Measurements from ENCODE around the gene LYSMD2.

DNA sequence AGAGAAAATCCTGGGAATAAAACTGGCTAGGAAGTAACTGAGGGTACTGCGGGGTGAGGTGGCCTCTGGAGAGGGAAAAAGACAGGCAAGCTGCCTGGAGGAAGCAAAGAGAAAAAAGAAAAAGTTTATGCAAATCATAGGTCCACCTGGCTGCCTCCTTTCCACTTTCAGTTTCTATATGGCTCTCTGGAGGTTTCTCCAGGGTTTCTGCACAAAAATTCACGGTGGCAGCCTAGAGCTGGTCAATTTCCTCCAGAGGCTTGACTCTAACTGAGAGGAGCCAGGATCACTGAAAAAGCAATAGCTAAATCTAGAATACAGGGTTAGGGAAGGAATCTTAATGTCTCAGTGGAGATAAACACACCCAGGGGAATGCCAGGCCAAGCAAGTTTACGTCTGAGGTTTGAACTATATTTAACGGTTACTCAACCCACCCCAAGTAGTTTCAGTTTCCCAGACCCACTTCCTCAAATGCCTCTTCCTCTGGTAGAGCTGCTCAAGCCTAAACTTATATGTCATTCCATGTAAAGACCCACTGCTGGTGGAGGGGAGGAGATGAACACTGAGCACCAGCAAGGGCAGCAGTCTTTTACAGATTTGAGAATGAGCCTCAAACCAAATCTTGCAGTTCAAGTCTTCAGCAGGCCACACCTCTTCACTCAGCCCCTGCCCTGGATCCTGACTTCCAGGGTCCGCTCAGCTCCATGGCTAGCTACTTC is 5.7 kb downstream of the LYSMD2 start:
- TF ChIP-seq CBFB (CRISPR knock-in tag; IDR thresholded peaks at IDR 0.05): no peak
- no peak for TF ChIP-seq FOS (IDR thresholded peaks at IDR 0.05; ENCODE audit: extremely low read depth, insufficient read length)
- TF ChIP-seq CTCF (IDR thresholded peaks at IDR 0.05 in 2 of 3, conservative IDR thresholded peaks at IDR 0.05 in 1 of 3; ENCODE audit: insufficient read depth in 2 of 3, low read depth in 1 of 3, low read length in 3 of 3): no peak
- no peak for TF ChIP-seq CHCHD3 (CRISPR knock-in tag; IDR thresholded peaks at IDR 0.05)
- no peak for TF ChIP-seq DACH1 (IDR thresholded peaks at IDR 0.05; ENCODE audit: partially characterized antibody)
- TF ChIP-seq FUS (optimal IDR thresholded peaks at IDR 0.05; ENCODE audit: low read depth, low read length): no peak
- no peak for TF ChIP-seq PTBP1 (IDR thresholded peaks at IDR 0.05; ENCODE audit: low read depth, low read length)

Data from K562 (cell line).